Stomach (tissue), 4 donors: Measurements from ENCODE around the gene NOP9.

Experiments
- EP300 ChIP-seq: sonication (generic); formaldehyde crosslinking; IDR thresholded peaks from one replicate; pipeline ENCODE4 v1.6.1; 2017; ENCODE audit warnings: antibody characterized with exemption
- POLR2A ChIP-seq, 4 donors: fragments of 450-650 bp; IDR thresholded peaks; one replicate each; pipeline ENCODE4 v1.6.1; 2016; ENCODE audit warnings: antibody characterized with exemption in 4 of 4, control low read depth in 2 of 4, mild to moderate bottlenecking in 1 of 4, moderate library complexity in 1 of 4
- POLR2AphosphoS5 ChIP-seq, 3 donors: sonication (generic); formaldehyde crosslinking; IDR thresholded peaks; one replicate each; pipeline ENCODE4 v1.6.1; 2016; ENCODE audit warnings: antibody characterized with exemption in 3 of 3
- TF ChIP-seq, protein P1 (sequence below), 7 experiments: fragments of 450-650 bp in 4 of 7; fragments of 200-600 bp in 3 of 7; sonication (generic) in 3 of 7; IDR thresholded peaks; one replicate each; pipeline ENCODE4 v1.5.1; 2016 to 2019; ENCODE audit warnings: antibody characterized with exemption in 7 of 7, control low read depth in 2 of 7, mild to moderate bottlenecking in 1 of 7

DNA sequence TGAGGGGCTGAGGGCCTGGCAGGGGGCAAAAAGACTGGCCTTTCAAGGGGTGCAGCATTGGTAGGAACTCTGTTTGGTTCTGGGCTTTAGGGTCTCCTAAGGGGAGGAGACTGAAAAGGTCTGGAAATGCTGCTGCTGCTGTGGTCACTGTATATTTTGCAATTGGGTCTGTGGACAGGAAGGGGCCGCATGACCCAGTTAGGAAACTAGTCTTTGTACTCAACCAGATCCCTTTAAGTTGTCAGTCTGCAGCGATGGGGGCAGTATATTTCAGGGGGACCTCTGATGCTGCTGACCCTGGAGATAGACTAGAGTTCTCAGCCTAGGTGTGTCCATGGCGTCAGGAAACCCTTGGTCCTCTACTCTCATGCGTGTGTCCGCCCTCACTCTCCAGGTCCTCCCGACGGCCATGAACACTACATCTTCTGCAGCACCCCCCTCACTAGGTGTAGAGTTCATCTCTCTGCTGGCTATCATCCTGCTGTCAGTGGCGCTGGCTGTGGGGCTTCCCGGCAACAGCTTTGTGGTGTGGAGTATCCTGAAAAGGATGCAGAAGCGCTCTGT, 15.7 kb downstream of the NOP9 start:
- TF ChIP-seq, protein P1, sequence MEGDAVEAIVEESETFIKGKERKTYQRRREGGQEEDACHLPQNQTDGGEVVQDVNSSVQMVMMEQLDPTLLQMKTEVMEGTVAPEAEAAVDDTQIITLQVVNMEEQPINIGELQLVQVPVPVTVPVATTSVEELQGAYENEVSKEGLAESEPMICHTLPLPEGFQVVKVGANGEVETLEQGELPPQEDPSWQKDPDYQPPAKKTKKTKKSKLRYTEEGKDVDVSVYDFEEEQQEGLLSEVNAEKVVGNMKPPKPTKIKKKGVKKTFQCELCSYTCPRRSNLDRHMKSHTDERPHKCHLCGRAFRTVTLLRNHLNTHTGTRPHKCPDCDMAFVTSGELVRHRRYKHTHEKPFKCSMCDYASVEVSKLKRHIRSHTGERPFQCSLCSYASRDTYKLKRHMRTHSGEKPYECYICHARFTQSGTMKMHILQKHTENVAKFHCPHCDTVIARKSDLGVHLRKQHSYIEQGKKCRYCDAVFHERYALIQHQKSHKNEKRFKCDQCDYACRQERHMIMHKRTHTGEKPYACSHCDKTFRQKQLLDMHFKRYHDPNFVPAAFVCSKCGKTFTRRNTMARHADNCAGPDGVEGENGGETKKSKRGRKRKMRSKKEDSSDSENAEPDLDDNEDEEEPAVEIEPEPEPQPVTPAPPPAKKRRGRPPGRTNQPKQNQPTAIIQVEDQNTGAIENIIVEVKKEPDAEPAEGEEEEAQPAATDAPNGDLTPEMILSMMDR (IDR thresholded peaks at IDR 0.05), result no peak
- TF ChIP-seq POLR2A (IDR thresholded peaks at IDR 0.05) (no peak), EP300 (no peak), POLR2AphosphoS5 (IDR thresholded peaks at IDR 0.05) (no peak)
